HL-60 (cell line): ENCODE measurements around the gene THUMPD2.

Experiments
- DNase-seq, 2 experiments: peaks; one replicate each; pipeline ENCODE4 v3.0.0-alpha.2; 2010 to 2020; ENCODE audit warnings: low read depth in 1 of 2, low spot score in 1 of 2
- H3K27ac ChIP-seq: fragments of 250-450 bp; sonication (Bioruptor Pico); replicated peaks from 2 replicates; pipeline ENCODE4 v1.5.1; 2020; ENCODE audit warnings: mild to moderate bottlenecking, moderate library complexity
- H3K27me3 ChIP-seq: fragments of 250-450 bp; sonication (Bioruptor Pico); 2 replicates; pipeline ENCODE4 v1.5.1; 2021; ENCODE audit warnings: mild to moderate bottlenecking, moderate library complexity; ENCODE audit not compliant: insufficient read depth, poor library complexity, severe bottlenecking
- H3K4me3 ChIP-seq: replicated peaks from 2 replicates; pipeline ENCODE4 v1.5.1; 2011; ENCODE audit warnings: mild to moderate bottlenecking, control low read depth, low read length; ENCODE audit not compliant: insufficient read depth
- GABPA ChIP-seq: IDR thresholded peaks from 2 replicates; pipeline ENCODE4 v1.6.1; 2012; ENCODE audit warnings: low read depth
- POLR2AphosphoS5 ChIP-seq: IDR thresholded peaks from 2 replicates; pipeline ENCODE4 v1.6.1; 2012; ENCODE audit warnings: low read depth
- REST ChIP-seq: IDR thresholded peaks from 2 replicates; pipeline ENCODE4 v1.6.1; 2012; ENCODE audit warnings: low read depth; ENCODE audit not compliant: insufficient replicate concordance
- SPI1 ChIP-seq: IDR thresholded peaks from 2 replicates; pipeline ENCODE4 v1.6.1; 2012; ENCODE audit warnings: low read depth, mild to moderate bottlenecking, borderline replicate concordance
- long read RNA-seq: library from polyadenylated mRNA; unstranded; transcript quantifications from one replicate; pipeline ENCODE4 v2.0.0, GENCODE V29; 2020
- TF ChIP-seq, protein P1 (sequence below): IDR thresholded peaks from one replicate; pipeline ENCODE4 v1.5.1; 2011; ENCODE audit warnings: low read length, control low read depth, inconsistent platforms; ENCODE audit not compliant: insufficient read depth

The THUMPD2 gene, protein sequence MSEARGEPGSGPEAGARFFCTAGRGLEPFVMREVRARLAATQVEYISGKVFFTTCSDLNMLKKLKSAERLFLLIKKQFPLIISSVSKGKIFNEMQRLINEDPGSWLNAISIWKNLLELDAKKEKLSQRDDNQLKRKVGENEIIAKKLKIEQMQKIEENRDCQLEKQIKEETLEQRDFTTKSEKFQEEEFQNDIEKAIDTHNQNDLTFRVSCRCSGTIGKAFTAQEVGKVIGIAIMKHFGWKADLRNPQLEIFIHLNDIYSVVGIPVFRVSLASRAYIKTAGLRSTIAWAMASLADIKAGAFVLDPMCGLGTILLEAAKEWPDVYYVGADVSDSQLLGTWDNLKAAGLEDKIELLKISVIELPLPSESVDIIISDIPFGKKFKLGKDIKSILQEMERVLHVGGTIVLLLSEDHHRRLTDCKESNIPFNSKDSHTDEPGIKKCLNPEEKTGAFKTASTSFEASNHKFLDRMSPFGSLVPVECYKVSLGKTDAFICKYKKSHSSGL
- long read RNA-seq, transcript THUMPD2-204 (10 exons, 1,970 nt): major isoform, 9 of 41 reads
- long read RNA-seq, partial matches to known transcripts: 10 of 41 reads
- long read RNA-seq, other reads (novel, unspliced or antisense): 21 of 41 reads

GRCh38 chr2:39778775-39779340 is at the start of gene THUMPD2:
THUMPD2 (minus strand) TSS chr2:39779258; CDS start chr2:39779239, 19 bp downstream.
- peak; percentile 59 to 74 for DNase-seq
- Histone ChIP-seq H3K27me3 (no peaks in the 10 kb centered on the region), H3K27ac (peak within 1 kb of the TSS; percentile 96), H3K4me3 (peak within 1 kb of the TSS; percentile 74)
- TF ChIP-seq, protein P1, sequence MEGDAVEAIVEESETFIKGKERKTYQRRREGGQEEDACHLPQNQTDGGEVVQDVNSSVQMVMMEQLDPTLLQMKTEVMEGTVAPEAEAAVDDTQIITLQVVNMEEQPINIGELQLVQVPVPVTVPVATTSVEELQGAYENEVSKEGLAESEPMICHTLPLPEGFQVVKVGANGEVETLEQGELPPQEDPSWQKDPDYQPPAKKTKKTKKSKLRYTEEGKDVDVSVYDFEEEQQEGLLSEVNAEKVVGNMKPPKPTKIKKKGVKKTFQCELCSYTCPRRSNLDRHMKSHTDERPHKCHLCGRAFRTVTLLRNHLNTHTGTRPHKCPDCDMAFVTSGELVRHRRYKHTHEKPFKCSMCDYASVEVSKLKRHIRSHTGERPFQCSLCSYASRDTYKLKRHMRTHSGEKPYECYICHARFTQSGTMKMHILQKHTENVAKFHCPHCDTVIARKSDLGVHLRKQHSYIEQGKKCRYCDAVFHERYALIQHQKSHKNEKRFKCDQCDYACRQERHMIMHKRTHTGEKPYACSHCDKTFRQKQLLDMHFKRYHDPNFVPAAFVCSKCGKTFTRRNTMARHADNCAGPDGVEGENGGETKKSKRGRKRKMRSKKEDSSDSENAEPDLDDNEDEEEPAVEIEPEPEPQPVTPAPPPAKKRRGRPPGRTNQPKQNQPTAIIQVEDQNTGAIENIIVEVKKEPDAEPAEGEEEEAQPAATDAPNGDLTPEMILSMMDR: no peak
- no peak for TF ChIP-seq GABPA
- TF ChIP-seq POLR2AphosphoS5: peak; percentile 89
- TF ChIP-seq REST: peak; percentile 61
- TF ChIP-seq SPI1: peak; percentile 39; the same call in 1 of the 2 replicates

- no peak overlapping the region for H3K27ac ChIP-seq
- H3K27me3 ChIP-seq: no peaks in the 10 kb centered on the region
- TF ChIP-seq SPI1: no peak
- TF ChIP-seq REST: no peak
- TF ChIP-seq, protein P1: no peak
- TF ChIP-seq GABPA: no peak
- no peak for TF ChIP-seq POLR2AphosphoS5
- no peak overlapping the region for H3K4me3 ChIP-seq
- no peak for DNase-seq
Measured at GRCh38 chr2:39821871-39822270, 42.8 kb upstream of the THUMPD2 start.

DNA sequence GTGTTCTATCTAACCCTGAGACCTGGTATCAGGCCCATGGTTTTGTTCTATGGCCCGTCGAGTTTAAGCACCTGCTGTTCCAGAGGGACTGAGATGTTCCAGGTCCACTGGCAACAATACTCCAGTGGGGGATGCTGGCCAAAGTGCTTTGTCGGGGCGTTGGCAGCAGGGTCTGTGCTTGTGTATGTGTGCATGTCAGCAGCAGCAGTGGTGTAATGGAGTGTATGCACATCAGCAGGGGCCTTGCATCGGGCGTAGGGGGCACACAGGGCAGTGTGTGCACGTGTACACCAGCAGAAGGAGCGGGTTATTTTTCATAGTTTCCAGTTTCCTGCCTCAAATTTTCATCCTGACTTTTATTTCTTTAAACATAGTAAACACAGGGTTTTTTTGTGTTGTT is 37.8 kb upstream of the THUMPD2 start:
- no peak for DNase-seq
- TF ChIP-seq REST (no peak), POLR2AphosphoS5 (no peak), SPI1 (no peak), GABPA (no peak)
- TF ChIP-seq, protein P1: no peak
- Histone ChIP-seq H3K27ac (no peak overlapping the region), H3K4me3 (no peak overlapping the region), H3K27me3 (no peaks in the 10 kb centered on the region)
